Calu3 (cell line): ENCODE results near the gene GCH1. TPM values are rescaled to one million over a fixed set of nuclear protein-coding genes. Genes with fewer than 3 reads are reported as not detected.
A peak's percentile ranks its signal among the peaks of the same experiment; 100 is the strongest.

Experiments
- BruUV-seq: library from RNA; stranded (reverse); fragments of 400-500 nt; replicated peaks from 2 replicates; lab custom pipeline; 2021; lab: Mats Ljungman, UMichigan
- CTCF ChIA-PET: fragments of 300-600 bp; sonication (Branson Sonifier 250); formaldehyde crosslinking; loops from one replicate; lab custom pipeline; 2022; ENCODE audit warnings: antibody characterized with exemption; lab: Charles Lee
- DNase-seq: peaks from one replicate; pipeline ENCODE4 v3.0.0; 2022
- H3K27ac Mint-ChIP-seq: one replicate; pipeline ENCODE4 v1.8.0; 2022; ENCODE audit warnings: mixed read lengths; ENCODE audit not compliant: unreplicated experiment
- H3K27me3 Mint-ChIP-seq: one replicate; pipeline ENCODE4 v1.8.0; 2022; ENCODE audit warnings: mixed read lengths; ENCODE audit not compliant: unreplicated experiment
- H3K36me3 Mint-ChIP-seq: one replicate; pipeline ENCODE4 v1.8.0; 2022; ENCODE audit warnings: mild to moderate bottlenecking, moderate library complexity, mixed read lengths; ENCODE audit not compliant: insufficient read depth, unreplicated experiment
- H3K4me1 Mint-ChIP-seq: one replicate; pipeline ENCODE4 v1.8.0; 2022; ENCODE audit warnings: mild to moderate bottlenecking, low read depth, mixed read lengths; ENCODE audit not compliant: unreplicated experiment
- H3K4me3 Mint-ChIP-seq: one replicate; pipeline ENCODE4 v1.8.0; 2022; ENCODE audit warnings: mild to moderate bottlenecking, low read depth, moderate library complexity, mixed read lengths; ENCODE audit not compliant: unreplicated experiment
- H3K9me3 Mint-ChIP-seq: one replicate; pipeline ENCODE4 v1.8.0; 2022; ENCODE audit warnings: low read depth, mixed read lengths; ENCODE audit not compliant: unreplicated experiment
- CTCF ChIP-seq: fragments of 200-600 bp; IDR thresholded peaks from one replicate; pipeline ENCODE4 v1.8.0; 2022; ENCODE audit warnings: antibody characterized with exemption; ENCODE audit not compliant: unreplicated experiment
- intact Hi-C: fragments of 100-400 bp; cut with micrococcal nuclease; formaldehyde crosslinking; loops from one replicate; pipeline ENCODE4 v1.10.0; 2022; ENCODE audit not compliant: unreplicated experiment
- total RNA-seq: library from RNA; stranded (reverse); gene quantifications from 2 replicates; pipeline ENCODE4 v1.2.3, GENCODE V29; 2022

GCH1 gene
- total RNA-seq, 1 experiment from 2014 or later: 6.8 TPM

GRCh38 chr14:54807428-54807827 is 95.2 kb downstream of the GCH1 start:
- TF ChIP-seq CTCF: no peak
- Mint-ChIP-seq H3K9me3 (no peaks in the 10 kb centered on the region), H3K36me3 (no peaks in the 10 kb centered on the region), H3K4me1 (peaks cover 6% of the 10 kb centered on the region), H3K4me3 (no peak overlapping the region), H3K27ac (no peak overlapping the region), H3K27me3 (peaks cover 44% of the 10 kb centered on the region)
- no peak for DNase-seq
- CTCF ChIA-PET: interaction anchor here (1.0 to 1.8 kb wide), 2 partner anchors 10 to 34 kb away, joined by 3 to 4 read pairs; no protein-coding TSS in a partner anchor
- BruUV-seq: no TSS peak
- intact Hi-C loops: loop anchor here (5.0 kb wide), 1 partner anchor 95 kb away; the partner anchor contains the start of gene GCH1

GRCh38 chr14:54806616-54807015 is 96.0 kb downstream of the GCH1 start:
- intact Hi-C loops: loop anchor here (5.0 kb wide), 1 partner anchor 96 kb away; the partner anchor contains the start of gene GCH1
- Mint-ChIP-seq H3K9me3 (no peaks in the 10 kb centered on the region), H3K27me3 (peaks cover 44% of the 10 kb centered on the region), H3K27ac (no peak overlapping the region), H3K4me1 (peaks cover 6% of the 10 kb centered on the region), H3K36me3 (no peaks in the 10 kb centered on the region), H3K4me3 (no peak overlapping the region)
- no peak for TF ChIP-seq CTCF
- CTCF ChIA-PET: interaction anchor here (1.2 to 1.8 kb wide), 2 partner anchors 11 to 440 kb away, joined by 4 read pairs; no protein-coding TSS in a partner anchor
- no peak for DNase-seq
- no TSS peak for BruUV-seq

- DNase-seq: peak; percentile 85
- Mint-ChIP-seq H3K4me3 (peak overlapping the region; percentile 45), H3K27ac (no peak overlapping the region), H3K4me1 (peaks cover 6% of the 10 kb centered on the region), H3K9me3 (no peaks in the 10 kb centered on the region), H3K36me3 (no peaks in the 10 kb centered on the region), H3K27me3 (peaks cover 44% of the 10 kb centered on the region)
- peak; percentile 75 for TF ChIP-seq CTCF
- CTCF ChIA-PET: interaction anchor here (0.5 to 1.8 kb wide), 3 partner anchors 12 to 439 kb away, joined by 4 to 7 read pairs (median 4); no protein-coding TSS in a partner anchor
- no TSS peak for BruUV-seq
- intact Hi-C loops: loop anchor here (2.0 to 5.0 kb wide), 2 partner anchors 97 to 241 kb away; partner anchors contain the start of gene GCH1
Measured at GRCh38 chr14:54805445-54806322, 96.9 kb downstream of the GCH1 start.

GRCh38 chr14:54805070-54805444 is 97.6 kb downstream of the GCH1 start:
- H3K9me3 Mint-ChIP-seq: no peaks in the 10 kb centered on the region
- CTCF ChIA-PET: interaction anchor here (0.5 kb wide), 1 partner anchor 356 kb away, joined by 7 read pairs; no protein-coding TSS in a partner anchor
- BruUV-seq: no TSS peak
- H3K27ac Mint-ChIP-seq: no peak overlapping the region
- H3K27me3 Mint-ChIP-seq: peaks cover 49% of the 10 kb centered on the region
- no peak for DNase-seq
- no peak for TF ChIP-seq CTCF
- no peaks in the 10 kb centered on the region for H3K36me3 Mint-ChIP-seq
- peaks cover 6% of the 10 kb centered on the region for H3K4me1 Mint-ChIP-seq
- intact Hi-C loops: loop anchor here (2.0 to 5.0 kb wide), 2 partner anchors 97 to 240 kb away; partner anchors contain the start of gene GCH1
- H3K4me3 Mint-ChIP-seq: no peak overlapping the region
